HCT116 (cell line): ENCODE results near the gene MBOAT1. TPM values are rescaled to one million over a fixed set of nuclear protein-coding genes. Genes with fewer than 3 reads are reported as not detected.

Source experiments
- ATAC-seq: fragments of 200-7000 bp; cut with Tn5 transposase; 2 replicates; pipeline ENCODE4 v1.9.1; 2020; ENCODE audit warnings: mild to moderate bottlenecking, moderate library complexity
- BruUV-seq: library from RNA; stranded (reverse); fragments of 400-500 nt; replicated peaks from 2 replicates; lab custom pipeline; 2021; lab: Mats Ljungman, UMichigan
- CTCF ChIA-PET: fragments of 300-600 bp; sonication (Branson Sonifier 250); formaldehyde crosslinking; loops from one replicate; lab custom pipeline; 2021; ENCODE audit warnings: antibody characterized with exemption; lab: Charles Lee
- POLR2A ChIA-PET: fragments of 300-600, 350-600 bp; sonication (Branson Sonifier 250); formaldehyde crosslinking; loops from one replicate; lab custom pipeline; 2021; ENCODE audit warnings: antibody characterized with exemption; lab: Charles Lee
- RAD21 ChIA-PET, 2 experiments: fragments of 300-600 bp; sonication (Branson Sonifier 250); formaldehyde crosslinking; loops; one replicate each; lab custom pipeline; 2023; ENCODE audit warnings: low total read pairs in 2 of 2; ENCODE audit not compliant: uncharacterized antibody in 2 of 2, unreplicated experiment in 2 of 2, low non-redundant PET in 1 of 2; lab: Charles Lee
- DNase-seq: peaks from one replicate; pipeline ENCODE4 v3.0.0-alpha.2; 2010; ENCODE audit warnings: low read depth, low spot score
- H2AFZ ChIP-seq: fragments of 200-600 bp; shearing (Covaris generic), sonication (generic); 2 replicates; pipeline ENCODE4 v1.6.1; 2017; ENCODE audit warnings: low read depth, mixed run types, mixed read lengths, antibody characterized with exemption, low read length; ENCODE audit not compliant: poor library complexity, severe bottlenecking
- H3K27ac ChIP-seq: 2 replicates; pipeline ENCODE4 v1.5.1; 2012; ENCODE audit warnings: low read depth, low read length
- H3K27me3 ChIP-seq: fragments of 200-600 bp; sonication (generic); 2 replicates; pipeline ENCODE4 v1.6.1; 2016; ENCODE audit warnings: mixed run types, low read length, mixed read lengths; ENCODE audit not compliant: insufficient read depth
- H3K36me3 ChIP-seq, 2 experiments: fragments of 200-500 bp in 1 of 2; fragments of 200-600 bp in 1 of 2; sonication (Bioruptor generic) in 1 of 2; sonication (generic) in 1 of 2; 2 replicates each; pipeline versions ENCODE4 v1.5.1 to v1.6.1; 2014 to 2016; ENCODE audit warnings: low read length in 2 of 2, inconsistent platforms in 1 of 2, mixed read lengths in 1 of 2, mixed run types in 1 of 2; ENCODE audit not compliant: insufficient read depth in 2 of 2, control insufficient read depth in 1 of 2
- H3K4me1 ChIP-seq, 2 experiments: fragments of 200-600 bp in 1 of 2; sonication (generic) in 1 of 2; 2 replicates each; pipeline versions ENCODE4 v1.5.1 to v1.6.1; 2012 to 2017; ENCODE audit warnings: low read length in 2 of 2, inconsistent platforms in 1 of 2, mild to moderate bottlenecking in 1 of 2, mixed read lengths in 1 of 2, mixed run types in 1 of 2, moderate library complexity in 1 of 2; ENCODE audit not compliant: insufficient read depth in 2 of 2, control insufficient read depth in 1 of 2
- H3K4me2 ChIP-seq: fragments of 200-600 bp; sonication (generic); 2 replicates; pipeline ENCODE4 v1.6.1; 2017; ENCODE audit warnings: mixed run types, low read length, mixed read lengths
- H3K4me3 ChIP-seq, 2 experiments: fragments of 200-600 bp in 1 of 2; sonication (generic) in 1 of 2; replicated peaks in 1 of 2; 2 replicates each; pipeline ENCODE4 v1.5.1; 2011 to 2016; ENCODE audit warnings: low read length in 2 of 2, control low read depth in 1 of 2, low read depth in 1 of 2, mild to moderate bottlenecking in 1 of 2, mixed read lengths in 1 of 2, mixed run types in 1 of 2
- H3K79me2 ChIP-seq: fragments of 200-600 bp; sonication (generic); 2 replicates; pipeline ENCODE4 v1.6.1; 2017; ENCODE audit warnings: mild to moderate bottlenecking, mixed run types, low read length, moderate library complexity, mixed read lengths; ENCODE audit not compliant: insufficient read depth
- H3K9ac ChIP-seq: fragments of 200-600 bp; sonication (generic); 2 replicates; pipeline ENCODE4 v1.6.1; 2016; ENCODE audit warnings: low read length, mixed read lengths
- H3K9me2 ChIP-seq: fragments of 200-600 bp; sonication (generic), shearing (Covaris generic); 2 replicates; pipeline ENCODE4 v1.6.1; 2017; ENCODE audit warnings: mixed run types, mild to moderate bottlenecking, moderate library complexity; ENCODE audit not compliant: insufficient read depth
- H3K9me3 ChIP-seq, 2 experiments: fragments of 200-500 bp in 1 of 2; fragments of 200-600 bp in 1 of 2; sonication (Bioruptor generic) in 1 of 2; sonication (generic) in 1 of 2; 2 replicates each; pipeline ENCODE4 v1.6.1; 2014 to 2017; ENCODE audit warnings: low read length in 2 of 2, mixed read lengths in 2 of 2, inconsistent platforms in 1 of 2, low read depth in 1 of 2, mild to moderate bottlenecking in 1 of 2, mixed run types in 1 of 2, moderate library complexity in 1 of 2; ENCODE audit not compliant: control insufficient read depth in 1 of 2, insufficient read depth in 1 of 2
- H4K20me1 ChIP-seq: fragments of 200-600 bp; sonication (generic), shearing (Covaris generic); 2 replicates; pipeline ENCODE4 v1.6.1; 2017; ENCODE audit warnings: mixed run types, mild to moderate bottlenecking, moderate library complexity; ENCODE audit not compliant: insufficient read depth
- POLR2AphosphoS5 ChIP-seq: IDR thresholded peaks from 2 replicates; pipeline ENCODE4 v1.6.1; 2011; ENCODE audit warnings: mild to moderate bottlenecking, low read depth, low read length, moderate library complexity
- RAD21 ChIP-seq: IDR thresholded peaks from 2 replicates; pipeline ENCODE4 v1.6.1; 2012; ENCODE audit warnings: low read depth, mild to moderate bottlenecking
- SIN3A ChIP-seq: IDR thresholded peaks from 2 replicates; pipeline ENCODE4 v1.6.1; 2012; ENCODE audit warnings: low read depth
- SRF ChIP-seq: IDR thresholded peaks from 2 replicates; pipeline ENCODE4 v1.6.1; 2012; ENCODE audit warnings: low read depth
- YY1 ChIP-seq: IDR thresholded peaks from 2 replicates; pipeline ENCODE4 v1.6.1; 2011; ENCODE audit warnings: low read length, low read depth, moderate library complexity, mild to moderate bottlenecking; ENCODE audit not compliant: insufficient replicate concordance; ENCODE audit errors: extremely low read depth
- ZNF274 ChIP-seq: fragments of 200-500 bp; sonication (Bioruptor generic); IDR thresholded peaks from 2 replicates; pipeline ENCODE4 v1.6.1; 2014; ENCODE audit warnings: mild to moderate bottlenecking, low read depth, low read length, inconsistent platforms
- intact Hi-C: fragments of 100-400 bp; cut with micrococcal nuclease; formaldehyde crosslinking; loops from 2 replicates; pipeline ENCODE4 v1.10.0; 2022
- total RNA-seq: library from RNA; stranded (reverse); gene quantifications from one replicate; pipeline ENCODE4 v1.2.1, GENCODE V29; 2021; ENCODE audit not compliant: unreplicated experiment
- TF ChIP-seq, protein P1 (sequence below): IDR thresholded peaks from 2 replicates; pipeline ENCODE4 v1.6.1; 2012
- TF ChIP-seq, protein P2 (sequence below): IDR thresholded peaks from 2 replicates; pipeline ENCODE4 v1.6.1; 2012; ENCODE audit warnings: low read depth

The MBOAT1 gene
- total RNA-seq, 1 experiment from 2014 or later, result 11.7 TPM

DNA sequence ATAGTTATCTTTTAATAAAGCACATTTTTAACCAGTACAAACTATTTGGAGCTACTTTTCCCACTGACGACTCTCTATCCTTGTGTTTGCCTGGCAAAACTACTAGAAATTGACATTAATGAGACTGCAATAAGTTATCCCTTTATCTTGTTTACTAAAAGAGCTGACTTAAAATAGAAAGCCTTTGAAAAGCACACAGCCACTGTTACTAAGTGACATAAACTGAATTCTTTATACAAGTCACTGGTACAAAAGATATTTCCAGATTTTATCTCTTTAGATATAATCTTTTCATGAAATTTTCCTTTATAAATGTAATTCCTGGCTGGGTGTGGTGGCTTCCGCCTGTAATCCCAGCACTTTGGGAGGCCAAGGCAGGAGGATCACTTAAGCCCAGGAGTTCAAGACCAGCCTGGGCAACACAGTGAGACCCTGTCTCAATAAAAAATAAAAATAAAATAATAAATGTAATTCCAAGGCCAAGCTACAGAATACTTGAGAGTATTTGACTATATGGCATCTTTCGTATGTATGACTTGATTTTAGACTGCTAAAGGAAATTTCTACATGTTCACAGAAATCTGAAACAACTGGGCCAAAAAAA lies 9.5 kb downstream of the MBOAT1 start:
- Histone ChIP-seq H3K27ac (no peak overlapping the region), H3K9ac (no peak overlapping the region), H3K27me3 (no peaks in the 10 kb centered on the region), H4K20me1 (no peaks in the 10 kb centered on the region), H3K4me1 (peaks cover 12 to 21% of the 10 kb centered on the region in 2 experiments; a peak in 3 of 4 replicates), H3K4me2 (0 out of 2 replicates have a peak overlapping the region, but pooled peaks have one; percentile 25), H3K4me3 (no peak overlapping the region), H3K36me3 (no peaks in the 10 kb centered on the region), H2AFZ (no peak overlapping the region), H3K79me2 (peaks cover 4% of the 10 kb centered on the region; the same call in 1 of the 2 replicates), H3K9me2 (no peaks in the 10 kb centered on the region), H3K9me3 (no peaks in the 10 kb centered on the region)
- intact Hi-C loops, result no loop called here
- BruUV-seq, result no TSS peak
- POLR2A ChIA-PET, result interaction anchor here (1.7 kb wide), 1 partner anchor 10 kb away, joined by 4 read pairs; the partner anchor contains the start of gene MBOAT1
- RAD21 ChIA-PET, result no interaction called here
- no peak for ATAC-seq
- no peak for TF ChIP-seq SIN3A
- TF ChIP-seq, protein P1, sequence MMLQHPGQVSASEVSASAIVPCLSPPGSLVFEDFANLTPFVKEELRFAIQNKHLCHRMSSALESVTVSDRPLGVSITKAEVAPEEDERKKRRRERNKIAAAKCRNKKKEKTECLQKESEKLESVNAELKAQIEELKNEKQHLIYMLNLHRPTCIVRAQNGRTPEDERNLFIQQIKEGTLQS, result no peak
- TF ChIP-seq, protein P2, sequence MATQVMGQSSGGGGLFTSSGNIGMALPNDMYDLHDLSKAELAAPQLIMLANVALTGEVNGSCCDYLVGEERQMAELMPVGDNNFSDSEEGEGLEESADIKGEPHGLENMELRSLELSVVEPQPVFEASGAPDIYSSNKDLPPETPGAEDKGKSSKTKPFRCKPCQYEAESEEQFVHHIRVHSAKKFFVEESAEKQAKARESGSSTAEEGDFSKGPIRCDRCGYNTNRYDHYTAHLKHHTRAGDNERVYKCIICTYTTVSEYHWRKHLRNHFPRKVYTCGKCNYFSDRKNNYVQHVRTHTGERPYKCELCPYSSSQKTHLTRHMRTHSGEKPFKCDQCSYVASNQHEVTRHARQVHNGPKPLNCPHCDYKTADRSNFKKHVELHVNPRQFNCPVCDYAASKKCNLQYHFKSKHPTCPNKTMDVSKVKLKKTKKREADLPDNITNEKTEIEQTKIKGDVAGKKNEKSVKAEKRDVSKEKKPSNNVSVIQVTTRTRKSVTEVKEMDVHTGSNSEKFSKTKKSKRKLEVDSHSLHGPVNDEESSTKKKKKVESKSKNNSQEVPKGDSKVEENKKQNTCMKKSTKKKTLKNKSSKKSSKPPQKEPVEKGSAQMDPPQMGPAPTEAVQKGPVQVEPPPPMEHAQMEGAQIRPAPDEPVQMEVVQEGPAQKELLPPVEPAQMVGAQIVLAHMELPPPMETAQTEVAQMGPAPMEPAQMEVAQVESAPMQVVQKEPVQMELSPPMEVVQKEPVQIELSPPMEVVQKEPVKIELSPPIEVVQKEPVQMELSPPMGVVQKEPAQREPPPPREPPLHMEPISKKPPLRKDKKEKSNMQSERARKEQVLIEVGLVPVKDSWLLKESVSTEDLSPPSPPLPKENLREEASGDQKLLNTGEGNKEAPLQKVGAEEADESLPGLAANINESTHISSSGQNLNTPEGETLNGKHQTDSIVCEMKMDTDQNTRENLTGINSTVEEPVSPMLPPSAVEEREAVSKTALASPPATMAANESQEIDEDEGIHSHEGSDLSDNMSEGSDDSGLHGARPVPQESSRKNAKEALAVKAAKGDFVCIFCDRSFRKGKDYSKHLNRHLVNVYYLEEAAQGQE, result no peak
- no peak for TF ChIP-seq YY1
- no peak for TF ChIP-seq POLR2AphosphoS5
- TF ChIP-seq RAD21, result no peak
- no peak for TF ChIP-seq ZNF274
- TF ChIP-seq SRF, result no peak
- CTCF ChIA-PET, result interaction anchor here (1.4 kb wide), 1 partner anchor 10 kb away, joined by 4 read pairs; no protein-coding TSS in a partner anchor
- DNase-seq, result no peak
